ENCODE results near the gene GPS1.
A peak's percentile ranks its signal among the peaks of the same experiment; 100 is the strongest.

Gene GPS1

GRCh38 chr17:82096709-82097183 is 45.0 kb downstream of the GPS1 start:
- H3K27ac ChIP-seq (ENCODE audit: low read length), result peak overlapping the region; percentile 83
- peaks cover 73% of the 10 kb centered on the region for H3K79me2 ChIP-seq (ENCODE audit: insufficient read depth, low read length)
- no peak for ATAC-seq (ENCODE audit: insufficient read depth, low read depth)

GRCh38 chr17:82097184-82097918 is 45.7 kb downstream of the GPS1 start:
- Histone ChIP-seq H3K36me3 (ENCODE audit: insufficient read depth, low read length) (peaks cover 49% of the 10 kb centered on the region), H3K4me2 (ENCODE audit: insufficient read depth, low read length) (peak overlapping the region; percentile 78), H3K9ac (ENCODE audit: low read depth, low read length) (peak overlapping the region; percentile 95), H3K4me1 (ENCODE audit: insufficient read depth, low read length) (peaks cover 52% of the 10 kb centered on the region), H3K27me3 (ENCODE audit: insufficient read depth, low read length, poor library complexity) (no peaks in the 10 kb centered on the region), H3K27ac (ENCODE audit: low read length) (peak overlapping the region; percentile 83), H2AFZ (ENCODE audit: low read depth, low read length) (peak overlapping the region; percentile 59), H4K20me1 (ENCODE audit: insufficient read depth, low read length) (peaks cover 39% of the 10 kb centered on the region), H3K79me2 (ENCODE audit: insufficient read depth, low read length) (peaks cover 68% of the 10 kb centered on the region), H3K4me3 (ENCODE audit: low read depth in 1 of 2, low read length in 2 of 2) (peak overlapping the region; percentile 62 to 73), H3K9me3 (ENCODE audit: insufficient read depth, low read length, severe bottlenecking) (no peaks in the 10 kb centered on the region)
- ATAC-seq (ENCODE audit: insufficient read depth, low read depth) (peak; percentile 8), DNase-seq (peak; percentile 39)
- TF ChIP-seq CTCF (IDR thresholded peaks at IDR 0.05; ENCODE audit: borderline replicate concordance, extremely low read depth, low read length, poor library complexity, severe bottlenecking), result no peak
- no peak for TF ChIP-seq EZH2 (IDR thresholded peaks at IDR 0.05; ENCODE audit: borderline replicate concordance, low read depth, low read length, severe bottlenecking)

More at GRCh38 chr17:82096709-82097183, 45.0 kb downstream of the GPS1 start:
- Histone ChIP-seq H4K20me1 (ENCODE audit: insufficient read depth, low read length) (peaks cover 44% of the 10 kb centered on the region), H3K9ac (ENCODE audit: low read depth, low read length) (peak overlapping the region; percentile 95), H3K4me3 (ENCODE audit: low read depth in 1 of 2, low read length in 2 of 2) (peak overlapping the region; percentile 62 to 73; a peak in 3 of 4 replicates), H3K36me3 (ENCODE audit: insufficient read depth, low read length) (peaks cover 55% of the 10 kb centered on the region), H2AFZ (ENCODE audit: low read depth, low read length) (no peak overlapping the region), H3K4me1 (ENCODE audit: insufficient read depth, low read length) (peaks cover 52% of the 10 kb centered on the region), H3K27me3 (ENCODE audit: insufficient read depth, low read length, poor library complexity) (no peaks in the 10 kb centered on the region), H3K9me3 (ENCODE audit: insufficient read depth, low read length, severe bottlenecking) (no peaks in the 10 kb centered on the region), H3K4me2 (ENCODE audit: insufficient read depth, low read length) (peak overlapping the region; percentile 78)
- TF ChIP-seq CTCF (IDR thresholded peaks at IDR 0.05; ENCODE audit: borderline replicate concordance, extremely low read depth, low read length, poor library complexity, severe bottlenecking), result no peak
- TF ChIP-seq EZH2 (IDR thresholded peaks at IDR 0.05; ENCODE audit: borderline replicate concordance, low read depth, low read length, severe bottlenecking), result no peak
- no peak for DNase-seq

- Histone ChIP-seq H3K4me2 (ENCODE audit: insufficient read depth, low read length) (peak overlapping the region; percentile 78), H3K79me2 (ENCODE audit: insufficient read depth, low read length) (peaks cover 64% of the 10 kb centered on the region), H3K4me3 (ENCODE audit: low read depth in 1 of 2, low read length in 2 of 2) (peak overlapping the region; percentile 62 to 73), H4K20me1 (ENCODE audit: insufficient read depth, low read length) (peaks cover 40% of the 10 kb centered on the region), H3K9ac (ENCODE audit: low read depth, low read length) (peak overlapping the region; percentile 95), H3K9me3 (ENCODE audit: insufficient read depth, low read length, severe bottlenecking) (no peaks in the 10 kb centered on the region), H3K27ac (ENCODE audit: low read length) (peak overlapping the region; percentile 83), H3K36me3 (ENCODE audit: insufficient read depth, low read length) (peaks cover 44% of the 10 kb centered on the region), H3K4me1 (ENCODE audit: insufficient read depth, low read length) (peaks cover 52% of the 10 kb centered on the region), H3K27me3 (ENCODE audit: insufficient read depth, low read length, poor library complexity) (no peaks in the 10 kb centered on the region), H2AFZ (ENCODE audit: low read depth, low read length) (peak overlapping the region; percentile 59)
- no peak; the same call in 1 of the 3 replicates for ATAC-seq (ENCODE audit: insufficient read depth, low read depth)
- TF ChIP-seq CTCF (IDR thresholded peaks at IDR 0.05; ENCODE audit: borderline replicate concordance, extremely low read depth, low read length, poor library complexity, severe bottlenecking), result no peak
- DNase-seq, result no peak
Measured at GRCh38 chr17:82097919-82098168, 46.1 kb downstream of the GPS1 start.
